GM18951 (cell line): ENCODE data around the gene NUP210.

ENCODE experiments used
- POLR2A ChIP-seq: IDR thresholded peaks from 4 replicates; pipeline ENCODE4 v1.6.1; 2011; ENCODE audit warnings: mild to moderate bottlenecking; ENCODE audit not compliant: insufficient read length, insufficient read depth; ENCODE audit errors: extremely low read depth
- in situ Hi-C: fragments of 300-500 bp; cut with MboI; formaldehyde crosslinking; loops from one replicate; pipeline ENCODE4 v1.12.0; 2022; ENCODE audit warnings: low sequenced_read_pairs, mixed read lengths, inconsistent platforms; ENCODE audit not compliant: unreplicated experiment

The NUP210 gene

DNA sequence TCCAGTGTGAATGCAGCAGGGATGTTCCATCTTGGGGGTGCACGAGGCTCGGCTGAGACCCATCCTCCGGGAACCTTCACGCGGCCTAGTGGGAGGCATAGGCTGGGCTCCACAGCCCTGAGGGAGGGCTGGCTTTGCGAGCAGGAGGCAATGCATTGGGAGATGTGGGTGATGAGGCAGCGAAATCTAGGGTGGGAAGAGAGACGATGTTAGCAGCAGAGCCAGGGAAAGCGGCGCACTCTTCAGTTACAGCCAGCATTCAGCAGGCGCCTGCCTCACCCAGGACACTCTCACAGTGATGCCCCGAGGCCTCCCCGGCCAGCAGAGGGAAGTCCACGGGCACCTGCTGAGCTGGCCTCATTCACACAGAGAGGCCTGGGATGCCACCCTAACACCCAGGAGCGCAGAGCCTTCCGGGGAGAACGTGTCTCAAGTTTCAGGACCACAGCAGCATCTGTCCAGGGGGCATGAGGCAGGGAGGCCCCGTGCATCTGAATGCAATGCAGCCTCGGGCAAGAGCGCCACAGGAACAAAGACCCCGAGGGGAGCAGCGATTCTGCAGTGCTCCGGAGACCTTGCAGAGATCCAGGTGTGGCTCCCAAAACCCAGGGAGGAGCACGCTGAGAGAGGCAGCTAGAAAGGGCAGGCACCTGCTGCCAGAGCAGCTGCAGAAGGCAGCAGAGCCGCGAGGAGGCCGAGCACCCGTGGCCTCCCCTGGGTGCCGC is 102.4 kb downstream of the NUP210 start:
- TF ChIP-seq POLR2A = no peak
- in situ Hi-C loops = no loop called here

DNA sequence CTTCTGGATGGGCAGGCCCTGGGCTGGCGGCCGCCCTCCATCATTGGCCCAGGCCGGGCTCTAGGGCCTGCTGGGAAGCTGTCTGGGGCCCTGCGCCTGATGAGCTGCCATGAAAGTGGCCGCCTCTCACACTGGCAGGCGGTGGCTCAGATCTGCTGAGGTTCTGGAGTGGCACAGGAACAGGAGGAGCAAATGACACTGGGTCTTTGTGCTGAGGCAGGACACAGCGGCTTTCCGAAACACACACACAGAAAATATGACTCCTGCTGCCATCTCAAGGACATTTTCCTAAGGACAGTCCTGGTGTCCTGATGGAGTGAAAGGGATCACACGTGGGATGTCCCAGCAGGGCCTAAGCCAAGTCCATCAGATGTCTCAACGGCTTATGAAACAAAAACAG is 103.5 kb downstream of the NUP210 start:
- in situ Hi-C loops = no loop called here

GRCh38 chr3:13314877-13315276 is 105.2 kb downstream of the NUP210 start:
- no peak for TF ChIP-seq POLR2A
- in situ Hi-C loops = no loop called here

More for the DNA sequence above, 103.5 kb downstream of the NUP210 start:
- TF ChIP-seq POLR2A = no peak

- no peak for TF ChIP-seq POLR2A
- in situ Hi-C loops = no loop called here
These were observed 106.3 kb downstream of the NUP210 start for GRCh38 chr3:13313813-13314212.

DNA sequence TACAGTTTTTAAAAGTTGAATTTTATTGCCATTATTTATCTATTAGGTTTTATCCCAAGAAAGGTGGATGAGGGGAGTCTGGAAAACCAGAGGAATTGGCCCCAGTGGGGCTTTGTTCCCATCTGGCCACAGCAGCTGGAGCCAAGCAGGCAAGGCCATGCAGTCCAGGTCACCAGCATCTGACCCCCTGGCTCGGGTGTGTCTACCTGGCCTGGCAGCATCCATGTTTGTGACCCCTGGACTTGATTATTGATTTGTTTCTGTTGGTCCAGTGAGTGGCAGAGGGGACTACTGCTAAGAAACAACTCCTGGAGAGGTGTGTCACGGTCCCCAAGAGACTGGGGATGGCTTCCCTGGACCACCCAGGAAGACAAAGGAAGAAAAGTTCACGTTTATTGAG is 111.1 kb downstream of the NUP210 start:
- in situ Hi-C loops = no loop called here
- TF ChIP-seq POLR2A = no peak

GRCh38 chr3:13308380-13308801 is 111.7 kb downstream of the NUP210 start:
- no peak for TF ChIP-seq POLR2A
- in situ Hi-C loops = no loop called here

- in situ Hi-C loops = no loop called here
- no peak for TF ChIP-seq POLR2A
These were observed 113.1 kb downstream of the NUP210 start for GRCh38 chr3:13307041-13307440.

DNA sequence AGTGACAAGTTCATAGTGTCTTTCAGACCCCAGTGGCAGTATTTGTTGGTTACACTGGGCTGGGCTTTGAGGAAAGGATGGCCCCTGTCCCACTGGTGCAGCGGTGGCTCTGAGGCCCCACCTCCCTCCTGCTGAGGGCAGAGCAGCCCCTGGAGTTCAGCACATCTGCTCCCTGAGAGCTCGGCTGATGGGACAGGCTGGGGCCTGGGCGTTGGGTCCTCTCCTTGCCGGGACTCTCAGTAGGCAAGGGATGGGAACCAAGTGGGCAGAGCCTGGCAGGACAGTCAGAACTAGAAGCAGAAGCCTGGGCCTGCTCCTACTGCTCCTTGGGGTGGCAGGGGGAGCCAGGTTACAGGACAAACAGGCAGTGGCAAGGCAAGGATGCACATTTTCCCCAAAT is 114.5 kb downstream of the NUP210 start:
- TF ChIP-seq POLR2A = no peak
- in situ Hi-C loops = no loop called here

GRCh38 chr3:13303410-13303809 is 116.7 kb downstream of the NUP210 start:
- no peak for TF ChIP-seq POLR2A
- in situ Hi-C loops = no loop called here

- TF ChIP-seq POLR2A = no peak
- in situ Hi-C loops = no loop called here
These were observed 118.7 kb downstream of the NUP210 start for GRCh38 chr3:13301286-13301987.

GRCh38 chr3:13300546-13301285 is 119.4 kb downstream of the NUP210 start:
- no peak for TF ChIP-seq POLR2A
- in situ Hi-C loops = no loop called here

- in situ Hi-C loops = no loop called here
- no peak for TF ChIP-seq POLR2A
These were observed 120.5 kb downstream of the NUP210 start for GRCh38 chr3:13299531-13300155.

- in situ Hi-C loops = no loop called here
- no peak for TF ChIP-seq POLR2A
These were observed 123.5 kb downstream of the NUP210 start for GRCh38 chr3:13296662-13297061.
